Measurements from ENCODE around the gene MED25. TPM values are rescaled to one million over a fixed set of nuclear protein-coding genes. Genes with fewer than 3 reads are reported as not detected.

Gene MED25
- total and polyA plus RNA-seq, 9 of the 15 experiments (the other 6 are each of a cell fraction or from before 2014, with no cell fraction given) = 4.1 to 93.9 (median 19.3) TPM

DNA sequence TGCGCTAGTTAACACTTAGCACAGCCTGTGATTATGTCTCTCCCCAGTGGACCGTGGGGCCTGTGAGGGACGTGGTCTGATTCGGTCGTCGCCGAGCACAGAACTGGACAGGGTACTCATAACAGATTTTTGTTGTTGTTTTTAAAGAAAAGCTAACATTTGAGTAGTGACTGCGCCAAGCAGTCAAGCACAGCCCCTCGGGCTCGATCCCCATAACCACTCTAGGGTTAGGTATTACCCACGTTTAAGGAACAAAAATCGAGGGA, 32.1 kb downstream of the MED25 start (continued):
- TF ChIP-seq, protein P1, sequence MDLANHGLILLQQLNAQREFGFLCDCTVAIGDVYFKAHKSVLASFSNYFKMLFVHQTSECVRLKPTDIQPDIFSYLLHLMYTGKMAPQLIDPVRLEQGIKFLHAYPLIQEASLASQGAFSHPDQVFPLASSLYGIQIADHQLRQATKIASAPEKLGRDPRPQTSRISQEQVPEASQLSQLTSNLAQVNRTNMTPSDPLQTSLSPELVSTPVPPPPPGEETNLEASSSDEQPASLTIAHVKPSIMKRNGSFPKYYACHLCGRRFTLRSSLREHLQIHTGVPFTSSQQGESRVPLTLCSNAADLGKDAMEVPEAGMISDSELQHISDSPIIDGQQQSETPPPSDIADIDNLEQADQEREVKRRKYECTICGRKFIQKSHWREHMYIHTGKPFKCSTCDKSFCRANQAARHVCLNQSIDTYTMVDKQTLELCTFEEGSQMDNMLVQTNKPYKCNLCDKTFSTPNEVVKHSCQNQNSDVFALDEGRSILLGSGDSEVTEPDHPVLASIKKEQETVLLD (IDR thresholded peaks at IDR 0.05) = no peak
- TF ChIP-seq, protein P2, sequence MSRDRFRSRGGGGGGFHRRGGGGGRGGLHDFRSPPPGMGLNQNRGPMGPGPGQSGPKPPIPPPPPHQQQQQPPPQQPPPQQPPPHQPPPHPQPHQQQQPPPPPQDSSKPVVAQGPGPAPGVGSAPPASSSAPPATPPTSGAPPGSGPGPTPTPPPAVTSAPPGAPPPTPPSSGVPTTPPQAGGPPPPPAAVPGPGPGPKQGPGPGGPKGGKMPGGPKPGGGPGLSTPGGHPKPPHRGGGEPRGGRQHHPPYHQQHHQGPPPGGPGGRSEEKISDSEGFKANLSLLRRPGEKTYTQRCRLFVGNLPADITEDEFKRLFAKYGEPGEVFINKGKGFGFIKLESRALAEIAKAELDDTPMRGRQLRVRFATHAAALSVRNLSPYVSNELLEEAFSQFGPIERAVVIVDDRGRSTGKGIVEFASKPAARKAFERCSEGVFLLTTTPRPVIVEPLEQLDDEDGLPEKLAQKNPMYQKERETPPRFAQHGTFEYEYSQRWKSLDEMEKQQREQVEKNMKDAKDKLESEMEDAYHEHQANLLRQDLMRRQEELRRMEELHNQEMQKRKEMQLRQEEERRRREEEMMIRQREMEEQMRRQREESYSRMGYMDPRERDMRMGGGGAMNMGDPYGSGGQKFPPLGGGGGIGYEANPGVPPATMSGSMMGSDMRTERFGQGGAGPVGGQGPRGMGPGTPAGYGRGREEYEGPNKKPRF (IDR thresholded peaks at IDR 0.05; ENCODE audit: low read depth, low read length) = no peak
- TF ChIP-seq ZNF3 (CRISPR knock-in tag; IDR thresholded peaks at IDR 0.05) (no peak), ZNF778 (CRISPR knock-in tag; IDR thresholded peaks at IDR 0.05) (no peak), GATA2 (CRISPR knock-in tag; IDR thresholded peaks at IDR 0.05) (no peak), HEY1 (CRISPR knock-in tag; IDR thresholded peaks at IDR 0.05; ENCODE audit: borderline replicate concordance) (no peak), TCF7 (IDR thresholded peaks at IDR 0.05; ENCODE audit: borderline replicate concordance) (no peak), C11orf30 (IDR thresholded peaks at IDR 0.05; ENCODE audit: low read depth) (no peak), DMBX1 (CRISPR knock-in tag; IDR thresholded peaks at IDR 0.05; ENCODE audit: borderline replicate concordance) (no peak), COPS2 (conservative IDR thresholded peaks at IDR 0.05) (no peak), NFE2L1 (tag; IDR thresholded peaks at IDR 0.05; ENCODE audit: borderline replicate concordance, low read depth) (no peak), ZNF175 (CRISPR knock-in tag; IDR thresholded peaks at IDR 0.05; ENCODE audit: low read depth) (no peak)
- TF ChIP-seq, protein P3, sequence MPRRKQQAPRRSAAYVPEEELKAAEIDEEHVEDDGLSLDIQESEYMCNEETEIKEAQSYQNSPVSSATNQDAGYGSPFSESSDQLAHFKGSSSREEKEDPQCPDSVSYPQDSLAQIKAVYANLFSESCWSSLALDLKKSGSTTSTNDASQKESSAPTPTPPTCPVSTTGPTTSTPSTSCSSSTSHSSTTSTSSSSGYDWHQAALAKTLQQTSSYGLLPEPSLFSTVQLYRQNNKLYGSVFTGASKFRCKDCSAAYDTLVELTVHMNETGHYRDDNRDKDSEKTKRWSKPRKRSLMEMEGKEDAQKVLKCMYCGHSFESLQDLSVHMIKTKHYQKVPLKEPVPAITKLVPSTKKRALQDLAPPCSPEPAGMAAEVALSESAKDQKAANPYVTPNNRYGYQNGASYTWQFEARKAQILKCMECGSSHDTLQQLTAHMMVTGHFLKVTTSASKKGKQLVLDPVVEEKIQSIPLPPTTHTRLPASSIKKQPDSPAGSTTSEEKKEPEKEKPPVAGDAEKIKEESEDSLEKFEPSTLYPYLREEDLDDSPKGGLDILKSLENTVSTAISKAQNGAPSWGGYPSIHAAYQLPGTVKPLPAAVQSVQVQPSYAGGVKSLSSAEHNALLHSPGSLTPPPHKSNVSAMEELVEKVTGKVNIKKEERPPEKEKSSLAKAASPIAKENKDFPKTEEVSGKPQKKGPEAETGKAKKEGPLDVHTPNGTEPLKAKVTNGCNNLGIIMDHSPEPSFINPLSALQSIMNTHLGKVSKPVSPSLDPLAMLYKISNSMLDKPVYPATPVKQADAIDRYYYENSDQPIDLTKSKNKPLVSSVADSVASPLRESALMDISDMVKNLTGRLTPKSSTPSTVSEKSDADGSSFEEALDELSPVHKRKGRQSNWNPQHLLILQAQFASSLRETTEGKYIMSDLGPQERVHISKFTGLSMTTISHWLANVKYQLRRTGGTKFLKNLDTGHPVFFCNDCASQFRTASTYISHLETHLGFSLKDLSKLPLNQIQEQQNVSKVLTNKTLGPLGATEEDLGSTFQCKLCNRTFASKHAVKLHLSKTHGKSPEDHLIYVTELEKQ (CRISPR knock-in tag; IDR thresholded peaks at IDR 0.05) = no peak
- TF ChIP-seq, protein P4, sequence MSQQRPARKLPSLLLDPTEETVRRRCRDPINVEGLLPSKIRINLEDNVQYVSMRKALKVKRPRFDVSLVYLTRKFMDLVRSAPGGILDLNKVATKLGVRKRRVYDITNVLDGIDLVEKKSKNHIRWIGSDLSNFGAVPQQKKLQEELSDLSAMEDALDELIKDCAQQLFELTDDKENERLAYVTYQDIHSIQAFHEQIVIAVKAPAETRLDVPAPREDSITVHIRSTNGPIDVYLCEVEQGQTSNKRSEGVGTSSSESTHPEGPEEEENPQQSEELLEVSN (IDR thresholded peaks at IDR 0.05; ENCODE audit: borderline replicate concordance in 1 of 2, extremely low read depth in 1 of 2, insufficient read depth in 1 of 2, insufficient read length in 1 of 2, low read depth in 1 of 2, low read length in 1 of 2, poor library complexity in 1 of 2, severe bottlenecking in 1 of 2) = no peak
- TF ChIP-seq, protein P5, sequence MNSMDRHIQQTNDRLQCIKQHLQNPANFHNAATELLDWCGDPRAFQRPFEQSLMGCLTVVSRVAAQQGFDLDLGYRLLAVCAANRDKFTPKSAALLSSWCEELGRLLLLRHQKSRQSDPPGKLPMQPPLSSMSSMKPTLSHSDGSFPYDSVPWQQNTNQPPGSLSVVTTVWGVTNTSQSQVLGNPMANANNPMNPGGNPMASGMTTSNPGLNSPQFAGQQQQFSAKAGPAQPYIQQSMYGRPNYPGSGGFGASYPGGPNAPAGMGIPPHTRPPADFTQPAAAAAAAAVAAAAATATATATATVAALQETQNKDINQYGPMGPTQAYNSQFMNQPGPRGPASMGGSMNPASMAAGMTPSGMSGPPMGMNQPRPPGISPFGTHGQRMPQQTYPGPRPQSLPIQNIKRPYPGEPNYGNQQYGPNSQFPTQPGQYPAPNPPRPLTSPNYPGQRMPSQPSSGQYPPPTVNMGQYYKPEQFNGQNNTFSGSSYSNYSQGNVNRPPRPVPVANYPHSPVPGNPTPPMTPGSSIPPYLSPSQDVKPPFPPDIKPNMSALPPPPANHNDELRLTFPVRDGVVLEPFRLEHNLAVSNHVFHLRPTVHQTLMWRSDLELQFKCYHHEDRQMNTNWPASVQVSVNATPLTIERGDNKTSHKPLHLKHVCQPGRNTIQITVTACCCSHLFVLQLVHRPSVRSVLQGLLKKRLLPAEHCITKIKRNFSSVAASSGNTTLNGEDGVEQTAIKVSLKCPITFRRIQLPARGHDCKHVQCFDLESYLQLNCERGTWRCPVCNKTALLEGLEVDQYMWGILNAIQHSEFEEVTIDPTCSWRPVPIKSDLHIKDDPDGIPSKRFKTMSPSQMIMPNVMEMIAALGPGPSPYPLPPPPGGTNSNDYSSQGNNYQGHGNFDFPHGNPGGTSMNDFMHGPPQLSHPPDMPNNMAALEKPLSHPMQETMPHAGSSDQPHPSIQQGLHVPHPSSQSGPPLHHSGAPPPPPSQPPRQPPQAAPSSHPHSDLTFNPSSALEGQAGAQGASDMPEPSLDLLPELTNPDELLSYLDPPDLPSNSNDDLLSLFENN (IDR thresholded peaks at IDR 0.05; ENCODE audit: low read depth in 2 of 2, low read length in 2 of 2) = no peak

All from K562 (cell line).